Nephron (organoid): Measurements from ENCODE around the gene OBSCN.
A peak's percentile ranks its signal among the peaks of the same experiment; 100 is the strongest.

Source experiments
- H3K27ac Mint-ChIP-seq, 3 experiments: 2 replicates each; pipeline ENCODE4 v1.8.0; 2020; ENCODE audit warnings: mixed read lengths in 3 of 3, mild to moderate bottlenecking in 2 of 3, moderate library complexity in 1 of 3
- H3K27me3 Mint-ChIP-seq: 2 replicates; pipeline ENCODE4 v1.8.0; 2021; ENCODE audit warnings: low read depth, mild to moderate bottlenecking, moderate library complexity, mixed read lengths
- H3K36me3 Mint-ChIP-seq: 2 replicates; pipeline ENCODE4 v1.8.0; 2020; ENCODE audit warnings: low read depth, mixed read lengths
- H3K4me1 Mint-ChIP-seq: 2 replicates; pipeline ENCODE4 v1.8.0; 2020; ENCODE audit warnings: mixed read lengths
- H3K4me3 Mint-ChIP-seq, 3 experiments: 2 replicates each; pipeline ENCODE4 v1.8.0; 2020; ENCODE audit warnings: mild to moderate bottlenecking in 3 of 3, mixed read lengths in 3 of 3, moderate library complexity in 2 of 3
- H3K9me3 Mint-ChIP-seq: 2 replicates; pipeline ENCODE4 v1.8.0; 2020; ENCODE audit warnings: mixed read lengths
- TF ChIP-seq, protein P1 (sequence below), 3 experiments: fragments of 200-600 bp; sonication (generic); IDR thresholded peaks; one replicate each; pipeline ENCODE4 v1.5.0; 2021; ENCODE audit warnings: antibody characterized with exemption in 3 of 3; ENCODE audit not compliant: unreplicated experiment in 3 of 3

The OBSCN gene

DNA sequence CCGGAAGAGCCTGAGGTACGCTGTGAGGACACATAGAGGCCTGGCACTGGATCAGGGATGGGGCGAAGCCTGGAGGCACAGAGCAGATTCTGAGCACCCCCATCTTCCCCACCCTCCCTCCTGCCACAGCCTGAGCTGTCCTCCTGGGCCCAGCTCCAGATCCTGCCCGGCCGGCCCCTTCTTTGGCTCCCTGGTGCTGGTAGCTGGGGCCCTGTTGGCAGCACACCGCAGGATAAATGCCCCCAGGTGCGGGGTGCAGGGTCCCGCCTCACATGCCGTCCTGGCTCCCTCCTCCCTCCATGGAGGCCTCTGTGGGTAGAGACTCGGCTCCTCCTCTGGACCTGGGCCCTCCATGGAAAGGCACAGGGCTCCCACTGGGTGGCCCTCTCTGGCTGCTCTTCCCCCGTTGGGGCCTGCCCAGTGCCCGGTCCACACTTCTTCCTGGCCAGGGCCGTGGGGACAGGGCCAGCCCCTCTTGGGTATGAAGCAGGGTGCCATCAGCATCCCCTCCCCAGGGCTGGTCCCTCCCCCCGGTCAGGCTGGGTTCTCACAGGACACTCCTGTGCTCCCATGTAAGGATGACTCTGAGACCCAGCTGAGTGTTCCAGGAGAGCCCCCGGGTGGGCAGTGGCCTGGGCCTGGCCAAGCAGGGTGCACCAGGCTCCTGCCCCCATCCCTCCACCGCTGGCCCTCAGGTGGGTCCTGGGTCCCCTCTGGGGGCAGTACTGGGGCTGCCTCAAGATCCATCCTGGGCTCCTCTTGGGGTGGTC lies 1.1 kb upstream of the OBSCN start:
- Mint-ChIP-seq H3K9me3 (no peaks in the 10 kb centered on the region), H3K4me3 (no peak overlapping the region), H3K4me1 (peaks cover 17% of the 10 kb centered on the region), H3K36me3 (peaks cover under 1% of the 10 kb centered on the region), H3K27me3 (peaks cover 3% of the 10 kb centered on the region), H3K27ac (peak overlapping the region in 1 of 3 experiments; percentile 44)
- TF ChIP-seq, protein P1, sequence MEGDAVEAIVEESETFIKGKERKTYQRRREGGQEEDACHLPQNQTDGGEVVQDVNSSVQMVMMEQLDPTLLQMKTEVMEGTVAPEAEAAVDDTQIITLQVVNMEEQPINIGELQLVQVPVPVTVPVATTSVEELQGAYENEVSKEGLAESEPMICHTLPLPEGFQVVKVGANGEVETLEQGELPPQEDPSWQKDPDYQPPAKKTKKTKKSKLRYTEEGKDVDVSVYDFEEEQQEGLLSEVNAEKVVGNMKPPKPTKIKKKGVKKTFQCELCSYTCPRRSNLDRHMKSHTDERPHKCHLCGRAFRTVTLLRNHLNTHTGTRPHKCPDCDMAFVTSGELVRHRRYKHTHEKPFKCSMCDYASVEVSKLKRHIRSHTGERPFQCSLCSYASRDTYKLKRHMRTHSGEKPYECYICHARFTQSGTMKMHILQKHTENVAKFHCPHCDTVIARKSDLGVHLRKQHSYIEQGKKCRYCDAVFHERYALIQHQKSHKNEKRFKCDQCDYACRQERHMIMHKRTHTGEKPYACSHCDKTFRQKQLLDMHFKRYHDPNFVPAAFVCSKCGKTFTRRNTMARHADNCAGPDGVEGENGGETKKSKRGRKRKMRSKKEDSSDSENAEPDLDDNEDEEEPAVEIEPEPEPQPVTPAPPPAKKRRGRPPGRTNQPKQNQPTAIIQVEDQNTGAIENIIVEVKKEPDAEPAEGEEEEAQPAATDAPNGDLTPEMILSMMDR (IDR thresholded peaks at IDR 0.05; ENCODE audit: unreplicated experiment in 3 of 3): no peak

DNA sequence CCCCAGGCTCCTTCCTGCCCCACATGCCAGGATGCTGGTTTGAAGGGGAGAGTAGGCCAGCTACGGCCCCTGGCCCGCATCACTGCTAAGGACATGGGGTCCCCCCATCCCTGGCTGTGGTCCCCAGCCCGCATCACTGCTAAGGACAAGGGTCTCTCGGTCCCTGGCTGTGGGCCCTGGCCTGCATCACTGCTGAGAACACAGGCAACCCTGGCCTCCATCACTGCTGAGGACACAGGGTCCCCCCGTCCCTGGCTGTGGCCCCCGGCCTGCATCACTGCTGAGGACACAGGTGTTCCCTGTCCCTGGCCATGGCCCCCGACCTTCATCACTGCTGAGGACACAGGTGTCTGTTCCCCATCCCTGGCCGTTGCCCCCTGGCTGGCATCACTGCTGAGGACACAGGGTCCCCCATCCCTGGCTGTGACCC lies 448 bp upstream of the OBSCN start:
- TF ChIP-seq, protein P1 (IDR thresholded peaks at IDR 0.05; ENCODE audit: unreplicated experiment in 3 of 3): no peak
- peaks cover 3% of the 10 kb centered on the region for H3K27me3 Mint-ChIP-seq
- H3K4me3 Mint-ChIP-seq: no peak overlapping the region
- no peaks in the 10 kb centered on the region for H3K9me3 Mint-ChIP-seq
- no peak overlapping the region for H3K27ac Mint-ChIP-seq
- no peaks in the 10 kb centered on the region for H3K36me3 Mint-ChIP-seq
- peaks cover 17% of the 10 kb centered on the region for H3K4me1 Mint-ChIP-seq

DNA sequence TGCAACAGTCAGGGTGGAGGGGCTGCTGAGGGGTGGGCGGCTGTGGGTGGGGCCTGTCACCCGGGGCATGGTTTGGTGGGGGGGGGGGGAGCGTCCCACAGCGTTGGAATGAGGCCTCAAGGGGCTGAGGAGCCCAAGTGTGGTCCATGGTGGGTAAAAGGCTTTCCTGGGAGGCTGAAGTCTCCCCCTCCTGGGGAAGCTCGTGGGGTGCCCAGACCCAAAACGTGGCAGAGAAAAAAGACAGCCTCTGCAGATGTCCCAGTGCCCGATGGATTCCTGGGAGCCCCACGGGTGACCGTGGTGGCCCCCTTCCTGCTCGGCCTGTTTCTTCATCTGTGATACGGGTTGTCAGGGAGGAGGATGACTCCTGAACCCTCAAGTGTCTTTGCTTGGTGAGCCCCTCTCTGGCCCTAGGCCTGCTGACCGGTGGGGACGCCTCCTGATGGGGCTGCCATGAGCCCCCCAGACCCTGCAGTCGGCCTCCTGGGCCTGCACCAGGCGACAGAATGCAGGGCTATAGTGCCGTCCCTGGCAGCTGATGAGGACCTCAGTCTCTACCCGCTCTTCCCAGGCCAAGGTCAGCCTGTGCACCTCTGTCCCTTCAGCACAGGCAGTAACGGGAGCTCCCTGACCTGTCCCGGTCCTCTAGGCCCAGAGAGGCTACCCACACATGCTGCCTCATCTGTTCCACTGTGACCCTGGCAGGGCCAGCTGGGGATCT lies 1.1 kb downstream of the OBSCN start:
- TF ChIP-seq, protein P1 (IDR thresholded peaks at IDR 0.05; ENCODE audit: unreplicated experiment in 3 of 3): no peak
- Mint-ChIP-seq H3K36me3 (no peaks in the 10 kb centered on the region), H3K4me1 (peaks cover 17% of the 10 kb centered on the region), H3K9me3 (no peaks in the 10 kb centered on the region), H3K27ac (no peak overlapping the region), H3K27me3 (peaks cover 3% of the 10 kb centered on the region), H3K4me3 (peak overlapping the region in 1 of 3 experiments; percentile 73)

DNA sequence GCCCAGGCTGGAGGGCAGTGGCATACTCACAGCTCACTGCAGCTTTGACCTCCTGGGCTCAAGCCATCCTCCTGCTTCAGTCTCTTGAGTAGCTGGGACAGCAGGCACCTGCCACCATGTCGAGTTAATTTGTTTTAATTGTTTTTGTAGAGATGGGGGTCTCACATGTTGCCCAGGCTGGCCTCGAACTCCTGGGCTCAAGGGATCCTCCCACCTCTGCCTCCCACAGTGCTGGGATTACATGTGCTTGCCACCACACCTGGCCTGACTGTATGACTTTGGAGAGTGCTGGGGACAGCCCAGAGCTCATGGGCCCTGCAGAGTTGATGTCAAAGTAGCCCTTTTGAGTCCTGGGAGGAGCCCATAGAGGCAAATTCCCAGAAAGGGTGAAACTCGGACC lies 1.8 kb downstream of the OBSCN start:
- no peaks in the 10 kb centered on the region for H3K9me3 Mint-ChIP-seq
- H3K36me3 Mint-ChIP-seq: no peaks in the 10 kb centered on the region
- H3K27ac Mint-ChIP-seq: no peak overlapping the region
- H3K4me3 Mint-ChIP-seq: peak overlapping the region in 2 of 3 experiments; percentile 14 to 39
- TF ChIP-seq, protein P1 (IDR thresholded peaks at IDR 0.05; ENCODE audit: unreplicated experiment in 3 of 3): no peak
- peaks cover 3% of the 10 kb centered on the region for H3K27me3 Mint-ChIP-seq
- H3K4me1 Mint-ChIP-seq: peaks cover 17% of the 10 kb centered on the region

DNA sequence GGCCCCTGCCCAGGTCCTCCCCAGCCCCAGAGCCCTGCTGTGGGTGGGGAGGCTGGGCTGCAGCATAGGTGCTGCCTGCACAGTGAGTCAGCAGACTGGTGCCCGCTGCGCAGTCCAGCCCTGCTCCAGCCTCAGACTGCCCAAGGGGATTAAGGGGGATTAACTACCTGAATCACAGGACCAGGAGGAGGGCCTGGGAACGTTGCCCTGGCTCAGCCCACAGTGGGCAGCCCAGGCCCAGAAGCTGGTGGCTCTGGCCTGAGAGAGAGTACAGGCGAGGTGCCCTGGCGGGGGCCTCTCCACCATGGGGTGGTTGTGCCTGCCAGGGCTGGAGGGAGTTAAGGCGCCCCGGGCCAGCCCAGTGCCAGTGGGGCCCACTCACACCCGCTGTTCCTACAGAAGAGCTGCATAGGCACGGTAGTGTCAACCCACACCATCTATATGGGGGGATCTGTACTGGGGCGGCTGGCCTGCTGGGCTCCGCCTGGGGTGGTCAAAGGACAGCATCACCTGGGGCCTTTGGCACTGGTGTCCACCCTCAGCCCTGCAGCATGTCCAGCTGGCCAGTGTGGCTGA lies 2.3 kb downstream of the OBSCN start:
- peaks cover 3% of the 10 kb centered on the region for H3K27me3 Mint-ChIP-seq

More for the DNA sequence above, 2.3 kb downstream of the OBSCN start:
- Mint-ChIP-seq H3K9me3 (no peaks in the 10 kb centered on the region), H3K27ac (no peak overlapping the region), H3K4me3 (peak overlapping the region in 2 of 3 experiments; percentile 5 to 39), H3K4me1 (peaks cover 12% of the 10 kb centered on the region), H3K36me3 (no peaks in the 10 kb centered on the region)
- TF ChIP-seq, protein P1 (IDR thresholded peaks at IDR 0.05; ENCODE audit: unreplicated experiment in 3 of 3): no peak
